HG02884 (cell line): ENCODE data around the gene UPP2.

ENCODE experiments used
- ATAC-seq: cut with Tn5 transposase; IDR thresholded peaks from one replicate; pipeline ENCODE4 v1.9.1; 2021; ENCODE audit warnings: mild to moderate bottlenecking, moderate library complexity; ENCODE audit not compliant: unreplicated experiment

UPP2 gene

DNA sequence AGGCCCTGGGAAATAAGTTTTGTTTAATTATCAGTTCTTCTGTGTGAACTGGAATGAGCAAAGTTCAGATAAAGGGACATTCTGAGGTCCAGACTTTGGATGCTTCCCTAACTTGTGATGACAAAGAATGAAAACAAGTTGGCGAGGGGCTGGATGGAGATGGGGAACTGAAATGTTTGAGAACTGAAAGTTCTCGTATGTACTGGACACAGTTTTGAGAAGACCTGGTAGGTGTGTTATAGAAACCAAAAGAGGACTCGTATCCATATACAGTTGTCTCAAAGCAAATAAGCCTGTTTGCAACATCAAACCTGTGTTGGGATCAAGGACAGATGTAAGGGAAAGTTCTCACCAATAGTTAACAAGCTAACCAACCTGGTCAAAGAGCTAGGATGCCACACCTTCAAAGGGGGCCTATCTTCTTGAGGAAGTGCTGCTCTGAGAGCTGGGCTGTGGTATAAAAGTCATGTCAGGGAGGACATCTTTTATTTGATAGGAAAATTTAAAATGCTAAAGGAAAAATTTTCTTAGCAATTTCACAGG is at the start of gene UPP2:
UPP2 (plus strand) TSS at position 493 of the 543 bp plus-strand sequence. CDS start 188 bp downstream, outside the sequence.
- ATAC-seq: no peak

DNA sequence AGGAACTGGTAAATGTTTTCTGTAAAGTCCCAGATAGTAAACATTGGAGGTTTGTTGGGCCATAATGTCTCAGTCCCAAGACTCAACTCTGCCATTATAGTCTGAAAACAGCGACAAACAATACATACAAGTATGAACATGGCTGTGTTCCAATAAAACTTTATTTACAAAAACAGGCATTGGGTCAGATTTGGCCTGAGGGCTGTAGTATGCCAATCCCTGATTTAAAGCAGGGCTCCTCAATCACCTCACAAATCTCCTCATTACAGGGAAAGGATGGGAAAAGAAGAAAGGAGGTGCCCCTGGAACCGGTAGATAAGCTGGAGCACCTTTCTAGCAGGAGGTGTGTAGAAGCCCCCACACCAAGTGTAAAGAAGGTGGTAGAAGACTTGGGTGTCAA is 48.9 kb upstream of the UPP2 start:
- ATAC-seq: no peak

DNA sequence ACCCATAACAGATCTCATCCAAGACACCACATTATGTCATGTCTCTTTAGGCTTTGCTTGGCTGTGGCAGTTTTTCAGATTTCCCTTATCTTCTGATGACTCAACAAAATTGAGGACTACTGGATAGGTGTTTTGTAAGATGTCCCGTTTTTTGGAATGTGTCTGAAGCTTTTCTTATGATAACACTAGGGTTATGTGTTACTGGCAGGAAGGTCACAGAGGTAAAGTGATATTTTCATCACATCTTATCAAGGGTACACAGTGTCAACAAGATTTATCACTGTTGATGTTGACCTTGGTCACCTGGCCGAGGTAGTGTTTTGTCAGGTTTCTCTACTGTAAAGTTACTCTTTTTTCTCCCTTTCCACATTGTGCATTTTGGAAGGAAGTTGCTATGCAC is 44.8 kb upstream of the UPP2 start:
- ATAC-seq: no peak

DNA sequence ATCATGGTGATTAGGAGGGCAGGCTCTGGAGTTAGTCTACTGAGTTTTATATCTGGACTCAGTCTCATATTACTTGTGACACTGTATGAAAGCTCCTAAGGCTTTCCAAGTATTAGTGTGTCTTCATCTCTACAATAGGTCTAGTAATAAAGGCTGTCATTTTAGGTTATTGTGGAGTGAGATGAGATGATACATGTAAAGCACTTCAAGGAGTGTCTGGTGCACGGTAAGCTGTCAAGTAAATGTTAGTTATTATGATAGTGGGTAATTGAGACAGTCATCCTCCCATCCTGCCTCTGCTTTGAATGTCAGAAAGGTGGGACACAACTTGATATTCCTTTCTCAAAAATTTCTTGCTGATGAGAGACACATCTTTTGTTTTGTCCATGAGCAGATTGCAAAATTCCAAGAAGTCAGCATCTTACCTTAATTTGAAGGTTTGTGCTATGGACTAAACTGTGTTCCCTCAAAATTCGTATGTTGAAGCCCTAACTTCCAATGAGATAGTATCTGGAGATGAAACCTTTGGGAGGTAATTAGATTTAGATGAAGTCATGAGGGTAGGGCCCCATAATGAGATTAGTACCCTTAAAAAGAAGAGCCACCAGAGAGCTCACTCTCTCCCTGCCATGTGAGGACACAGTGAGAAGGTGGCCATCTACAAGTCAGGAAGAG is 41.4 kb upstream of the UPP2 start:
- no peak for ATAC-seq

DNA sequence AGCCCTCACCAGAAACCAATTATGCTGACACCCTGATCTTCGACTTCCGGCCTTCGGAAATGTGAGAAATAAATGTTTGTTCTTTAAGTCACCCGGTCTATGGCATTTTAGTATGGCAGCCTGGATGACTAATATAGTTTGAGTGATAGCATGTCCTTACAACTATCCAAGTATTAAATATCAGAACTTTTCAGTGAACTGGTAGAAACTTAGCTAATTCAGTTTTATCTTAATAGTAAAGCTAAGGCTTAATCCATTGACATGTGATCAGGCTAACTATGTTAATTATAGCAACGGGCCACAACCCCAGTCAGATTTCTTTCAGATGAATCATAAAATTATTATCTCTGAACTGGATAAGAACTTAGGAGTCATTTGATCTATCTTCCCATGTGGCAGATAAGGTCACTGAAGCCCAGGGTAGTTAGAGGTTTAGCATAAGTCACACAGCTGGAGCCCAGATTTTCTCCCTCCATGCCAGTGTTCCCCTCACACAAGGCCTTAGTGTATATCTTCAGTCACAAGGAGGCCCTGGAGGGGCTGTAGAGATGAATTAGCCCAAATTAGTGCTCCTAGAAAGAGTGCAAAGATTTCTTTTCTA is 40.7 kb upstream of the UPP2 start:
- no peak for ATAC-seq

DNA sequence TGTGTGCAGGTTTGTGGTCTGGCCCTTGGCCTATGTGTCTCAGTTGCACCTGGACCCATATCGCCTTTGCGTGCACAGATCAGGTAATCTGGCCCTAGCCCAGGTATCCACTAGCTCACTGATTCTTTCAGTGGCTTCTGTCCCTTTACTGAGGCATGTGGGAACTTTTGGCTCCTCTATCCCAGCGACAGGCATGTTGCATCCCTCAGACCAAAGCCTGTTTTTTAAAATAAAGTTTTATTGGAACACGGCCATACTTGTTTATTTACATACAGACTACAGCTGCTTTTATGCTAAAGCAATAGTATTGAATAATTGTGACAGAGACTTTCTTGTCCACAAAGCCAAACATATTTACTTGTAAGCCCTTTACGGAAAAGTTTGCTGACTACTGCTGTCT is 39.9 kb upstream of the UPP2 start:
- ATAC-seq: no peak

DNA sequence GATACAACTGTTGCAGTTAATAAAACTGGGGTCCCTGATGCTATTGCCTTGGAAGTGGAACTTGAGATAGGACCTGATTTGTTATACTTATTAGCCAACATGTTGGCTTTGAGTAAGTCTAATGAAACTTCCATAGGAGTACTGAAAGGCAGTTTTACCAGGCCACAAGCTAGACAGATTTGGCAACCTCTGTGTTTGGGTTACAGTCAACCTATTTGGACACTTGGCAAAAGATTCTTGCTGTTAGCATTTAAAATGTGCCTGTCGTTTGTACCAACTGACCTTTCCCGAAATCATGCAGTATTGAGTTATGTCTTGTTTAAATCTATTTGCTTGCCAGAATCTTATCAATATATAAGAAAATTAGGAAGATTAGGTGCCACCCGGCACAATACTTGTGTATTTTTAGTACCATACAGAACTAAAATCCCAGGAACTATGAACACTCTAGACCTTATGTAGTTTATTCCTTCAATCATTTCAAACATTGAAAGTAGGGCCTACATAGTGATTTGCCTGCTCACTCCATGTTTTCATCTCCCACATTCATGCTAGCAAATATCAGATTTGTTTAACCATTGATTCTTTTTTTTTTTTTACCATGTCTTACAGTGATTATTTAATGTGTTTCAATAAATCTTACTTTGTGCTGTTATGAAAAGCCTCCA is 35.5 kb upstream of the UPP2 start:
- ATAC-seq: no peak

DNA sequence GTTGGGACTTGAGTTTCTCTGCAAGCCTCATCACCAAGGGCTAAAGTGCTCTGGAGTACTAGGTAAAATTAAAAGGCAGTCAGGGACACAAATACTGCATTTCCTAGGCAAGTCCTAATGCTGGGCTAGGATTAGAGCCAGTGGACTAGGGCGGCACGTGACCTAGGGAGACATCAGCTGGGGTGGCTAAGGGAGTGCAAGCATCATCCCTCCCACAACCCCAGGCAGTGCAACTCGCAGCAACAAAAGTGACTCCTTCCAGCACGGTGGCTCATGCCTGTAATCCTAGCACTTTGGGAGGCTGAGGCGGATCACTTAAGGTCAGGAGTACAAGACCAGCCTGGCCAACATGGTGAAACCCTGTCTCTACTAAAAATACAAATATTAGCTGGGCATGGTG is 30.7 kb upstream of the UPP2 start:
- no peak for ATAC-seq

DNA sequence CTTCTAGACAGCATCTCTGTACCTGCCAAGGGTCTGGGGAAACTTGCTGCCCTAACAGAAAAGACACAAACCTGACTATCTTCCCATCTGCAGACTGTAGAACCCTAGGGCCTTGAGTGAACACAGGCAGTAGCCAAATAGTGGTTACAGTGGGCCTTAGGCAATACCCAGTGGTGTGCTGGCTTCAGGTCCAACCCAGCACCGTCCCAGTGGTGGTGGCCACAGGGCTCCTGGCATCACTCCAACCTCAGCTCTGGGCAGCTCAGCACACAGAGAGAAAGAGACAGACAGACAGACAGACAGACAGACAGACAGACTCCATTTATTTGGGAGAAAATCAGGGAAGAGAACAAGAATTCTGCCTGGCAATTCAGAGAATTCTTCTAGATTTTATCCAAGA is 29.3 kb upstream of the UPP2 start:
- ATAC-seq: no peak

DNA sequence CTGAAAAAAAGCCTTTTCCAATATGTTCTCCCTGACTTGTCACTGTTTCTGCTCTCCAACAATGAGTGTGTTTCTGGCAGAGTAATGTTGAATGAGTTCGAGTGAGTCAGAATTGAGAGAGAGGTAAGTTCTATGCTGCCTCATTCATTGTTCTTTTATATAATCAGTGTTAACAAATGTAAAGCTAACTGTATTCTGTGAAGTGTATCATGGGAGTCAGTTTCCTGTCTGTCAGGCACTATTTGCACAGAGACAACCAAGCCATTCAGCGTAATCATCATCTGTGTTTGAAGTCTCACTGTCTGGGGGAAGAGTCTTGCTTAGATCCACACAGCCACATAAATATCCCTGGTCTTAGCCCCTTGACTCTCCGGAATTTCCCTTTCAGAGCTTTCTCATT is 22.0 kb upstream of the UPP2 start:
- ATAC-seq: no peak

DNA sequence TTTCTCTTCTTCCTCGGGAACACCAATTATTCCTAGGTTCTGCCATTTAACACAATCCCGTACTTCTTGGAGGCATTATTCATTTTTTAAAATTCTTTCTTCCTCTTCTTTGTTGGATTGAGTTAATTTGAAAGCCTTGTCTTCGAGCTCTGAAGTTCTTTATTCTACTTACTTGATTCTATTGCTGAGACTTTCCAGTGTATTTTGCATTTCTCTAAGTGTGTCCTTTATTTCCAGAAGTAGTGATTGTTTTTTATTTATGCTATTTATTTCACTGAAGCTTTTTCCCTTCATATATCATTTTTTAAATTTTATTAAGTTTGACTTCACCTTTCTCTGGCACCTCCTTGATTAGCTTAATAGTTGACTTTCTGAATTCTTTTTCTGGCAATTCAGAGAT is 13.6 kb upstream of the UPP2 start:
- no peak for ATAC-seq

DNA sequence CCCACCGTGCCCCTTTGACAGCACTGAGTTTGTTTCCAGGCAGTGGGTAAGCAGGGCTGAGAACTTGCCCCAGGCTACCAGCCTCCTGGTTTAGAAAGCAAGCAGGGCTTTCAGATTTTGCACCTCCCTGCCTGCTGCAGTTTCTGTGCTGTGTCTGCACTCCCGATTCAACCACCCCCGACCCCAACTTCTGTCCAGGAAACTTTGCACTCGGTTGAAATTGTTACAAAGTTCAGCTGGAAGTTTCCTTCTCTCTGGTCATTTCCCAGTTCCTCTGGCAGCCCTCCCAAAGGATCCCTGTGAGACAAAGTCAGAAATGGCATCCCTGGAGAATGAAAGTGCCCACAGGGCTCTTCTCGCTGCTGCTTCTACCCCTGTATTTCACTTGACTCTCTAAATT is 12.4 kb upstream of the UPP2 start:
- no peak for ATAC-seq

DNA sequence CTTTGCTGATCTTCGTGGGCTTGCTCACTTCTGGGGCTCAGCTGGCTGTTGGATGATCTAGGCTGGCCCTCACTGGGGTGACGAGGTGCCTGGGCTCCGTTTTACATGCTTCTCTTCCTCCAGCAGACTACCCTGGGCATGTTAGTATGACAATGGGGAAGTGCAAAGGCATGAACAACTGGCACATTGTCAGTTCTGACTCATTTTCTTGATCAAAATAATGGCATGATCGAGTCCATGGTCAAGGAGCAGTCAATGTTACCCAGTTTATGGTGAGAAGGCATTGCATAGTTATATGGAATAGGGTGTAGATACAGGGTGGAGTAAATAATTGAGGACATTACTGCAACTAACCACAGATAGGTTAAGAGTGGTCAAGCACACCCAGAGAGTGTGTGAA is 10.0 kb upstream of the UPP2 start:
- no peak for ATAC-seq

DNA sequence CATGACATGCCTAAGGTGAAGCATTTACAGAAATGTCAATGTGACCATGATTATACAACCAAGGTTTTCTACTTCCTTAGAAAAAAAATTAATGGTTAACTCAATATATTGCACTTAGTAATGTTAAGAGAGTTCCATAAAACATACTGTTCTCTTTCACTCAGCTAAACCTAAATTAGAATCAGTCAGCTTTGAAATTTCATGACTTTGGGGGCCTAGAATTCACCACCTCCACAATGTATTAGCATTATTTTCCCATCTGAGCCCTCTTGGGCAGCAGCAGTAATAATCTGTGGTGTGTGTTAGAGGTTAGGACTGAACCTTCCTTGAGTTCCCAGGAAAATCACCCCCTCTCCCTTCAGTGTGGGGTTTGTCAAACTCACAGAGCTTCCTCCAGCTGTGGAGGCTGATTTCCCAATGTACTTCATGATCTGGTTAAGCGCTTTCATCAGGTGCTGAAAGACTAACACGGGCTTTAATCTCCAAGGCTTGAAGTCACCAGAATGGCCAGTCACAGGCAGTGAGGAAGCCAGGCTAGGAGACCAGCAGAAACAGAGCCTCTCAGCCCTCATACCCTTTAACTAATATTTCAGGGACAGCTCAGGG is 7.1 kb upstream of the UPP2 start:
- ATAC-seq: no peak

DNA sequence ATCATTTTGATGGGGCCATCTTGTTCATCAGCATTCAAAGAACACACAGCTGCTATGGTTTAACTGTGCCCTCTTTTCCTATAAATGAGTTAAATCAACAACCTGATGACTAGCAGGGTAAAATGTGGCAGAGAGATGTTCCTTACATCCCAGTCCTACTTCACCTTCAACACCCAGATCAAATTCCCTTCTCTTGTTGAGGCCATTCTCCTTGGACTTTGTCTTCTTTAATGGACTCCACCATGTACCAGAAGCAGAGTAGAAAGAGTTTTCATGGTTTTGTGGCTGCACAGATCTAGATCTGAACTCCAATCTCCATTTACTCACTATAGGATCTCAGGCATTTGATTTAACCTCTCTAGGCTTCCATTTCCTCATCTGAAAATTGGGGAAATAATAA is 6.4 kb upstream of the UPP2 start:
- ATAC-seq: no peak

DNA sequence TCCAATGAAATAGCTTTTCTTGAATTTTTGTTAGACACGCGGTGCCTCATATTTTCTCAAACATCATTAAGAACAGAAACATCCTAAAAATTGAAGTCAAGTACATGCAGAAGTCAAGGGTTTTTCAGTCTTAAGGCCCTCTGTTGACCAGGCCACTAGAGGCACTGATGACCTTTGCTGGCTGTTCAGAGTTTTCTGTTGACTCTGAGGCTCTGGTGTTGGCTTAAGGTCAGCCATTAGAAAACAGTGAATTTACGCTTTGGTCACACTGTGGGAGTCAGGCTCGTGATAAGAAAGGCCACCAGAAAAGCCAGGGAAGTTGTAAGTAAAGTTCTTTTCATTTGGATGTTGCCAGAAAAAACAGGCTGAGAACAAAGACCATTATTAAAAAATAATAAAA is 5.8 kb upstream of the UPP2 start:
- ATAC-seq: no peak

DNA sequence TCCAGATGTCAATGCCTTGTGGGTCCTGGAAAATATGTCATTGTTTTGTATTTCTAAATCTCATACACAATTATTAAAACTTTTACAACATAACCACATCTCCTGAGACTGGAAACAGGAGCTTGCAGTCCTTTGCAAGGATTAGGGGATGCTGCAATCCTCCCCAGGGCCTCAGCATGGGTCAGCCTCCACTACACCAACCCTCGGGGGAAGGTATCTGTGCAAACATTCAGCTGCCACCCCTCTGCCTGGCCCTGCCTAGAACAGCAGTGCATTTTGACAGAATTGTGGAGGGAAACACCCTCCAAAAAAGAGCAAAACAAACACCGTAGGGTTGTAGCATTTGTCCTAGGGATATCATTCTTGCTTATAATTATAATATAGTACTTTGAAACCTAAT is 4.2 kb upstream of the UPP2 start:
- ATAC-seq: no peak

DNA sequence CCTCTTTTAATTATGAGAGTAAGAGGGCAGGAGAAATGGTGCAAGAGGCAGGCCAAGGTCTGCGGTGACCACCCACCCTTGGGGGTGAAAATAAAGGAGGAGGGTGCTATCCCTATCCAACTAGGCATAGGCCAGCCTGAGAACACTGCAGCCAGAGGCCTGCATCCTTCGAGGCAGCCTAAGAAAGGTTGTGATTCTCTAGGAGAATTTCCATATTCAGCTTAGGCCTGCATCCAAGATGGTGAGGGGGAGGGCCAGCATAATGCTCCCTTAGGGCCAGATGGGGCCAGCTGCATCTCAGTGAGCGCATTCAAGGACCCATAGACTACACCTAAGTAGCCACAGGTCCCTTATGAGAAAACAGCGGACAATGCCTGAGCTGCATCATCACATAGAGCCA is 3.5 kb upstream of the UPP2 start:
- no peak for ATAC-seq

DNA sequence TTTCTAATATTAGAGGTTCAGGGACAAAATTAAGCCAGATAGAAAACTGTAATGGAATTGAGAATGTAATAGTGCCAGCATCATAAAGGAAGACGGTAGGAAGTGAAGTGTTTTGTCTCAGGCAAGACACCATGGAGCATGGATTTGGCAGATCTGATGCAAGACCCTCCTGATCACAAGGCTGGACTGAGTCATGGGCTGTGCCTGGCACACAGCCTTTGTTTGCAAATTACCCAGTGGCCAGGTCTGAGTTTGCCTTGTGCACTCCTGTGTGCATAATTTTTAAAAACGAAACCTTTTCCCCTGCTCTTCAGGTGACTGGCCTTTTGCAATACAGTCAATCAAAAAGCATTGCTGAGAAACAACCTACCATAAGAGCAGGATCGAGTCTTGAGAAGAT is 2.0 kb upstream of the UPP2 start:
- no peak for ATAC-seq

DNA sequence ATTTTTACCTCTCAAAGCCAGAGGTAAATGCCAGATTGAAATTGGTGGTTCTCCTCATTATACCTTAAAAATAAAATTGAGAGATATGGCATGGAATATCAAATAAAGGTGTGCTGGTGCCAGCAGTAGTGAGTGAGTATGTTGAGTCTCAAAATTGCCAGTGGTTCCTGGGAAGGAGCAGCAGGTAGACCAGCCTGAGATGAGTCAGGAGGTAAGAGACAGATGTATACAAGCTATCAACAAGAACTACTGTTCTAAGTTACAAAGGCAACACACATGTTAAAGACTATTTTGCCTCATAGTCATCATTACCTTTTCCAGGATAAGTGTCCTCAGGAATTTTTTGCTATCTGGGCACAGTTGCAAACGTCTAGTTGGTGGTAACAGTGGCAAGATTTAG is 1.3 kb upstream of the UPP2 start:
- no peak for ATAC-seq

DNA sequence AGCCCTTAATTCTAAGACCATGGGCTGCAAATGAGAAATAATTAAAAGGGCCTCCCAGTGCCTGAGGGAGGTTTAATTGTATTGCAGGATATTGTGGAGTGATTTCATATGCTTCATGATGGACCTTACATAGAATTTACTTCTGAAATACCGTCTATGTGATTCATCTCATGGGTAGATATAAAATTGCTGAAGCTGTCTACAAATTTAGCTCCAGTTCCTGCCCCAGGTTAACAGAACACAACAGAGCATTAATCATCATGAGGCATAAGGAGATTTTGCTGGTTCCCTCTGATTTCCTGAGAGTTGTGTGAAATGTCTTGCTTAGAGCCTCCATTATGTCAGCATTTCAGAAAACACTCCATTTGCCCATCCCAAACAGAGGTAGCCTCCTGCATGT is 770 bp downstream of the UPP2 start:
- ATAC-seq: no peak
